BLaER1 (cell line): ENCODE results near the gene TPSG1.
A peak's percentile ranks its signal among the peaks of the same experiment; 100 is the strongest.

Source experiments
- H3K27ac ChIP-seq: shearing (Covaris generic); formaldehyde crosslinking; 2 replicates; pipeline ENCODE4 v1.8.1; 2022
- H3K27me3 ChIP-seq: shearing (Covaris generic); formaldehyde crosslinking; 2 replicates; pipeline ENCODE4 v1.8.1; 2022
- H3K36me3 ChIP-seq: shearing (Covaris generic); formaldehyde crosslinking; 2 replicates; pipeline ENCODE4 v1.8.1; 2022
- H3K4me1 ChIP-seq: shearing (Covaris generic); formaldehyde crosslinking; 2 replicates; pipeline ENCODE4 v1.8.1; 2022
- H3K4me2 ChIP-seq: shearing (Covaris generic); formaldehyde crosslinking; 2 replicates; pipeline ENCODE4 v1.8.1; 2022
- H3K4me3 ChIP-seq: shearing (Covaris generic); formaldehyde crosslinking; 2 replicates; pipeline ENCODE4 v1.8.1; 2022
- H3K9ac ChIP-seq: shearing (Covaris generic); formaldehyde crosslinking; 2 replicates; pipeline ENCODE4 v1.8.1; 2022
- H3K9me3 ChIP-seq: shearing (Covaris generic); formaldehyde crosslinking; 2 replicates; pipeline ENCODE4 v1.8.1; 2022
- H4K20me1 ChIP-seq: shearing (Covaris generic); formaldehyde crosslinking; 2 replicates; pipeline ENCODE4 v1.8.1; 2022
- Cebpa-rat ChIP-seq: shearing (Covaris generic); IDR thresholded peaks from 2 replicates; pipeline ENCODE4 v1.8.1; 2022

Gene TPSG1

DNA sequence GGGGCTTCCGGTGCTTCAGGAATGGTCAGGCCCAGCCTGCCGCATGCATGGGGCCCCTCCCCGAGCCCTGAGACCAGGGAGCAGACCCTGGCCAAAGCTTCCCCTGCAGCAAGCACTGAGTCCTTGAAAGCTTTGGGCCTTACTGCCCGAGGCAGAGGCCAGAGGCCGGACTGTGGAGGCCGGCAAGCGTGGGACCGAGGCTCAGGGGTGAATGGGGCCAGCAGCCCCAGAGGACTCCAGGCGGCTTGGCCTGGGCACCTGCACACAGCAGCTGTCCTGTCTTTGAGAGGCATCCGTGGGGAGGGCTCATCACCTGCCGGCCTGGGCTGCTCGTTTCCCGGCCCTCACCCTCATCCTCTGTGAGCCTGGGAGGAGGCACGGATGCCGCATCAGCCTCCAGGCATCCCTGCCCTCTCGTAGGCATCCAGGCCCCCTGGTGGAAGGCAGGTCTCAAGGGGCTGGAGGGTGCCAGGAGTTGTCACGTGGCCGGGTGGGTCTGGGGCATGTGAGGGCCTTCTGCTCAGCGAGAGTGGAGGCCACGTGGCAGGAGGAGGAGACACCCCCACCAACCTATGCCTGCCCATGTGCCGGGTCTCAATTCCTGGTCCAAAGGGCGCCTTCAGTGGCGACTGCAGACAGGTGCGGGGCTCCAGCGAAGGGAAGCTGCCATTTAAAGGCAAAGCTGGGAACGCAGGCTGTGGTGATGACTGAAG lies 40.8 kb downstream of the TPSG1 start:
- no peaks in the 10 kb centered on the region for H3K9me3 ChIP-seq
- no peak overlapping the region for H3K4me3 ChIP-seq
- H4K20me1 ChIP-seq, result peaks cover 98% of the 10 kb centered on the region
- H3K9ac ChIP-seq, result no peak overlapping the region
- peak overlapping the region; percentile 98 for H3K4me2 ChIP-seq
- no peak overlapping the region for H3K27ac ChIP-seq
- 0 out of 2 replicates have a peak, but pooled peaks cover 6% of the 10 kb centered on the region for H3K27me3 ChIP-seq
- peaks cover 8% of the 10 kb centered on the region; the same call in 1 of the 2 replicates for H3K36me3 ChIP-seq
- H3K4me1 ChIP-seq, result peaks cover 71% of the 10 kb centered on the region
- TF ChIP-seq Cebpa-rat, result no peak

DNA sequence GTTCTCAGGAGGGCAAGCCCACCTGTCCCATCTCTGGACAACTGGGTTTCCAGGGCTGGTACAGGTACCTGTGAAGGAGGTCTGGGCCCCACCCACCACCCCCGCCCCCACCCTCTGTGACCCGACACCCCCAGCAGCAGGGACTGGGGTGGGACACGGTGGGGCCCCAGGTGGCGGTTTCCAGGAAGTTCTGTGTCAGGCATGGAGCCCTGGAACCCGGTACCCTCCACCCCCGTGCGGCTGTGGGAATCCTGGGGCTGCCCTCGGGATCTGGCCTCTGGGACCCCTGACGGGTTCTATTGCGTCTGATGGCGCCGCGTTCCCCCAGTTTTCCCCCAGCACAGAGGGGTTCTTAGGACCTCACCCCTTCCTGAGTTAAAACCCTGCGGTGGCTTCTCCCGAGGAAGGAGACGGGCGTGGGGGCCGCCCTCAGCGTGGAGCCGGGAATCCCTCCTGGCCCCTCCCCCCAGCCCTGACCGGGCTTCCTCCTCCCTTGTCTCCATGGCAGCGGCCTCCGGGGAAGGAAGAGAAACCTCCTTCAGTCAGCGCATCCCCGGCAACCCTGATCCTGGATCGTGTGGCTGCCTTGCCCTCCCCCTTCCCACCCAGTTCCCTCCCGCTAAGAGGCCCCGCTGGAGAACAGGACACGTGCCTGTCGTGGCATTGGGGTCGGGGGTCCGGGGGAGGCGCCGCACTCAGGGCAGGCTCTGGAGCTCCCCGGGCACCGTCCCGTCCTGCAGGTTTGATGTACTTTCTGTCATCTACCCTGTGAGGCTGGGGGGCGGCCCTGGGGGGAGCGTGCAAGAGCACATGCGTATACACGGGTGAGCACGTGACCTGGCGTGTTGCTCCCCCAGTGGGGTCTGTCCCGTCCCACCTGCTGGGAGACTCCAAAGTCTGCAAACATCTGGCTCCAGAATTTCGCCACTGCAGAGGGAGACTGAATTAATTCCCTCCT lies 41.8 kb downstream of the TPSG1 start:
- Histone ChIP-seq H3K36me3 (peaks cover 8% of the 10 kb centered on the region; the same call in 1 of the 2 replicates), H3K9ac (no peak overlapping the region; the same call in 1 of the 2 replicates), H3K27ac (peak overlapping the region; percentile 53; the same call in 1 of the 2 replicates), H4K20me1 (peaks cover 98% of the 10 kb centered on the region), H3K4me2 (peak overlapping the region; percentile 98), H3K9me3 (no peaks in the 10 kb centered on the region), H3K4me3 (peak overlapping the region; percentile 52), H3K27me3 (0 out of 2 replicates have a peak, but pooled peaks cover 6% of the 10 kb centered on the region), H3K4me1 (peaks cover 71% of the 10 kb centered on the region)
- no peak for TF ChIP-seq Cebpa-rat

DNA sequence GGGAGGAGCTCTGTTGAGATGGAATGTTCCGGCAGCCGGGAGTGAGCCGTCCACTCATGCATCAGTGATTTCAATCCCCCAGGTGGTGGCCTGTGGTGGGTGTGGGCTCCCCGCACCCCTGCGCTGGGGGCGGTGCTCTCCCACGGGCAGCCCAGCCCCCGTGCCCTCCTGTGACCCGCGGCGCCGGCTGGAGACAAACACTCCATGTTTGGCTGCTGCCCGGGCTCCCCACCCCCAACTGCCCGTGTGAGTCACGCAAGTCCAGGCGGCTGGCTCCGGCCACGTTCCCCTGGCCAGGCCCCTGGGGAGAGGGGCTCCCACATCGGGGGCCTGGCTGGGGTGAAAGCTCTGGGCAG lies 42.8 kb downstream of the TPSG1 start:
- H3K9ac ChIP-seq, result no peak overlapping the region
- peak overlapping the region; percentile 98 for H3K4me2 ChIP-seq

DNA sequence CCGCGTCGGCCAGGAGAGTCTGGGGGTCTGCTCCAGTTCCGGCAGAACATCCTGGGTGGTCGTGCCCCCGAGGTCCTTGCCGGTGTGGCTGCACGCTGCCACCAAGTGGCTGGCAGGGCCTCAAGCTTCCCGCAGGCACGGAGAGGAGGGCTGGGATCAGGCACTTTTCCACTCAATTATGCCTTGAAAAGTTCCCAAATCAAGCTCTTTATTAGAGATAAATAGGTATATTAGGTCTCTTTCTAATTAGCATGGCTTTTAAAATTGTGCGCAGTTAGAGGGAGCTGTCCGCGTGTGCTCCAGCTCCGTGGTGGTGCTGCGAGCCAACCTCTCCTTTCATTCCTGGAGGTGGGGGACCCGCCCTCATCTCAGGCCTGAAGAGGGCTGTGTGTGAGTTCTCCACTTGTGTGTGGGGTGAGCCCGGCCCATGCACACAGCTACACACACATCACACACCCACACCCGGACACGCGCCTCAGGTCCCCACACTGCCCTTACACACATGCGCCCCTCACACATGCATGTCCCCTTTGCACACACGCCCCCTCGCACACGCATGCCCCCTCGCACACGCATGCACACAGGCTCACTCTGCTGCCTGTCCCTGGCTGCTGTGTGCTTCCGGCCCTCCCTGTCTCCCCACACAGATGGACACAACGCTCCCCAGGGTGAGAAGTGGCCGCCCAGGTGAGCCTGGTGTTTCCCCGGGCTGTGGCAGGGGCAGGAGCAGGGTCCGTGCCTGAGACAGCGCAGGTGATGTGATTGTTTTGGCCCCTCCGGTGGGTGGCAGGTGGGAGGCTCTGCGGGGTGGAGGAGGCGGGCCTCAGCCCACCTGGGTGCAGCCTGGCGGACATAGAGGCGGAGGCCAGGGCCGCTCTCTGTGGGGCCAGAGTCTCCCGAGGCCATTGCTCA lies 43.4 kb downstream of the TPSG1 start:
- Histone ChIP-seq H3K27ac (no peak overlapping the region), H4K20me1 (peaks cover 94% of the 10 kb centered on the region), H3K4me1 (peaks cover 56% of the 10 kb centered on the region)

More for the DNA sequence above, 42.8 kb downstream of the TPSG1 start:
- Histone ChIP-seq H3K27ac (peak overlapping the region; percentile 53; the same call in 1 of the 2 replicates), H3K4me1 (peaks cover 62% of the 10 kb centered on the region), H3K36me3 (peaks cover 8% of the 10 kb centered on the region; the same call in 1 of the 2 replicates), H3K9me3 (no peaks in the 10 kb centered on the region), H3K27me3 (no peaks in the 10 kb centered on the region), H3K4me3 (peak overlapping the region; percentile 52), H4K20me1 (peaks cover 94% of the 10 kb centered on the region)
- TF ChIP-seq Cebpa-rat, result no peak

DNA sequence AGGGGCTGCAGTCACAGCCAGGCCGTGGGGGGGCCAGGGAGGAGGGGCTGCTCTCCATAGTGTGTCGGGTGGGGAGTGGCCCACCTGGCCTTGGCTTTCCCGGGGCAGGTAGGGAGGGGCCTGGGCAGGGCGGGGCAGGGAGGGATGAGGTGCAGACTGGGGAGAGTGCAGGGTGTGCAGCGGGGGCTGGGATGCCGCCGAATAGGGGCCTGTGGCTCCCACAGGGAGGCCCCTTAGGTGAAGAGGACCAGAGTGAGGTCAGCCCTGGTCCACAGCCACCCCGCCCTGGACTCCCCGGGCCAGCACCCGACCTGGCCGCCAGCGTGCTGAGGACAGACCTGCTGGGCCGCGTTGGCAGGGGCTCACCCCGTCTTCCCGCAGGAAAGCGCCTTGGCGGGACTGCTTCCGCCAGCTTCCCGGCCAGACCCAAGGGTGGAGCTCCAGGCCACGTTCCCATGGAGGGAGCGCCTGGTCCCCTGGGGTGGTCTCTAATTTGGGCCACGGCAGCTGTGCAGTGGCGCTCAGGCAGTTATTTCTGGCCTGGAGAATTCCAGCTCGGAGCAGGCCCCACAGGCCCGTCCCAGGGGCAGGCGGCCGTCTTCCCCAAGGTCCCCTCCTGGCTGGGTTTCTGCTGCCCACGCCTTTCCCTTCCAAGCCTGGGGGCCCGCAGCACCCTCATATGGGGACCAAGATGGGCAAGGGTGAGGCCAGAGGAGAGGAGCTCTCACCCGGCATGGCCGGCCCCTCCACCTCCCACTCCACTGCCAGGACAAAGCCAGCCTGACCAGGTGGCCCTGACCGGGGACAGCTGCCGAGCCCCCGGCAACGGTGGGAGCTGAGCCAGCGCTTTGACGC lies 44.3 kb downstream of the TPSG1 start:
- H4K20me1 ChIP-seq, result peaks cover 94% of the 10 kb centered on the region
- peaks cover 8% of the 10 kb centered on the region; the same call in 1 of the 2 replicates for H3K36me3 ChIP-seq
- no peak for TF ChIP-seq Cebpa-rat
- no peak overlapping the region for H3K27ac ChIP-seq
- H3K4me2 ChIP-seq, result peak overlapping the region; percentile 98
- H3K9ac ChIP-seq, result peak overlapping the region; percentile 35; the same call in 1 of the 2 replicates
- H3K9me3 ChIP-seq, result no peaks in the 10 kb centered on the region
- no peaks in the 10 kb centered on the region for H3K27me3 ChIP-seq
- no peak overlapping the region for H3K4me3 ChIP-seq
- H3K4me1 ChIP-seq, result peaks cover 64% of the 10 kb centered on the region

More for the DNA sequence above, 43.4 kb downstream of the TPSG1 start:
- TF ChIP-seq Cebpa-rat, result no peak
- H3K4me2 ChIP-seq, result peak overlapping the region; percentile 98
- H3K9ac ChIP-seq, result no peak overlapping the region
- no peaks in the 10 kb centered on the region for H3K9me3 ChIP-seq
- H3K27me3 ChIP-seq, result no peaks in the 10 kb centered on the region
- H3K36me3 ChIP-seq, result peaks cover 8% of the 10 kb centered on the region; the same call in 1 of the 2 replicates
- H3K4me3 ChIP-seq, result peak overlapping the region; percentile 52; the same call in 1 of the 2 replicates

DNA sequence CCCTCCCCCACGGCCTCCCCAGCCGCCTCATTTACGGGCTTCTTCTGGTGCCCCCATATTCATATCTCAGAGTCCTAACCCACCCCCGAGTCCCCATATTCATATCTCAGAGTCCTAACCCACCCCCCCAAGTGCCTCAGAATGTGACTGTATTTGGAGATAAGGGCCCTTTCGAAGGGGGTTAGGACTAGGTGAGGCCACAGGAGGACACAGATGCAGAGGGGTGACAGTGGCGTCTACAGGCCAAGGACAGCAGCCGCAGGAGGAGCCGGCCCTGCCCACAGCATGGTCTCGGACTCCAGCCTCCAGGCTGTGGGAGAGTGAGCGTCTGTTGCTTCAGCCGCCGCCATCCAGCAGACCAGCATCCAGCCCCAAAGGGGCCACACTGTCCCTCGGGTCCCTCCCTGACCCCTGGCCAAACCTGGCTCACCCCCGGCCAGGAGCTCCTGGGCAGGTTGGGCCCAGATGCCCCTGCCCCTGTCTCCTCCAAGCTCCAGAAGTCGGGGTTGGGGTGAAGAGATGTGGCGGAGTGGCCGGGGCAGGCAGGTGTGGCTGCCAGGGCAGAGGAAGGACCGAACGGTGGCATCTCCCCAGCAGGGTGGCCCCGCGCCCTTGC lies 46.7 kb downstream of the TPSG1 start:
- H3K9ac ChIP-seq, result no peak overlapping the region
- no peak overlapping the region for H3K27ac ChIP-seq
- peak overlapping the region; percentile 19 for H3K4me2 ChIP-seq
- no peaks in the 10 kb centered on the region for H3K9me3 ChIP-seq
- H4K20me1 ChIP-seq, result peaks cover 94% of the 10 kb centered on the region
- peaks cover 53% of the 10 kb centered on the region for H3K4me1 ChIP-seq
- no peaks in the 10 kb centered on the region for H3K36me3 ChIP-seq
- no peak overlapping the region for H3K4me3 ChIP-seq
- H3K27me3 ChIP-seq, result no peaks in the 10 kb centered on the region
- TF ChIP-seq Cebpa-rat, result no peak

DNA sequence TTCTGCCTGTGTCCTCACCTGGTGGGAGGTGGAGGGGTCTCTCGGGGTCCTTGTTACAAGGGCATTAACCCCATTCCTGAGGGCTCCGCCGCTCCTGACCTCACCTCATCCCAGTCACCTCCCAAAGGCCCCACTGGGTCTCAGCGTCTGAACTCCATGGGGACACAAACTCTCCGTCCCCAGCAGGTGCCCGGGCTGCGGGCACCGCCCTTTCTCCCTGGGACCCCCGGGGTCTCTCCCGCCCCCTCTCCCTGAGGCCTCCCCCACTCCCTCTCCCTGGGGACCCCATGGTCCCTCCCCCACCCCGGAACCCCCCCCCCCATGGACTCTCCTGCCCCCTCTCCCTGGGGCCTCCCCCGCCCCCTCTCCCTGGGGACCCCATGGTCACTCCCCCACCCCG lies 47.3 kb downstream of the TPSG1 start:
- H3K4me2 ChIP-seq, result no peak overlapping the region
- no peak for TF ChIP-seq Cebpa-rat
- H4K20me1 ChIP-seq, result peaks cover 94% of the 10 kb centered on the region
- no peaks in the 10 kb centered on the region for H3K36me3 ChIP-seq
- H3K4me1 ChIP-seq, result peaks cover 46% of the 10 kb centered on the region
- H3K27ac ChIP-seq, result no peak overlapping the region
- no peak overlapping the region for H3K4me3 ChIP-seq
- H3K27me3 ChIP-seq, result no peaks in the 10 kb centered on the region
- no peaks in the 10 kb centered on the region for H3K9me3 ChIP-seq
- H3K9ac ChIP-seq, result no peak overlapping the region

DNA sequence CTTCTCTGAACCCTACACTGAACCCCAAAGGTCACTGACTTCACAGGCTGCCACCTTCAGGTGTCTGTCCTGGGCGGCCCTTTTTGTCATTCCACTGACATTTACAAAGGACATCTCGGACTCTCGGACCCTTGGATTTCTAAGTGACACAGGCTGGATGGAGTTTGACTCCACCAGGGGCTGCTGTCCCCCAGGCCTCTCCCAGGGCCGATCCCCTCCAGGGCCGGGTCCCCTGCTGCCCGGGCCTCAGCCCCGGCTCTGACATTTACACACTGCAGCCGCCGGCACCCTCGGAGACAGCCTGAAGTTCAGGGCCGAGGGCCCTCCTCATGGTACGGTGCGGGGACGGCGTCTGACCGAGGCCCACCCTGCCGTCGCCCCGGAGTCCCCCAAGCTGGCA lies 48.0 kb downstream of the TPSG1 start:
- H3K9ac ChIP-seq, result no peak overlapping the region
- H3K4me3 ChIP-seq, result no peak overlapping the region
- H3K4me1 ChIP-seq, result peaks cover 39% of the 10 kb centered on the region
- TF ChIP-seq Cebpa-rat, result no peak
- H4K20me1 ChIP-seq, result peaks cover 94% of the 10 kb centered on the region
- no peaks in the 10 kb centered on the region for H3K36me3 ChIP-seq
- no peak overlapping the region for H3K27ac ChIP-seq
- H3K27me3 ChIP-seq, result peaks cover 2% of the 10 kb centered on the region; the same call in 1 of the 2 replicates
- H3K9me3 ChIP-seq, result no peaks in the 10 kb centered on the region
- no peak overlapping the region for H3K4me2 ChIP-seq
